Measurements from ENCODE around the gene SLC16A1.

The SLC16A1 gene

DNA sequence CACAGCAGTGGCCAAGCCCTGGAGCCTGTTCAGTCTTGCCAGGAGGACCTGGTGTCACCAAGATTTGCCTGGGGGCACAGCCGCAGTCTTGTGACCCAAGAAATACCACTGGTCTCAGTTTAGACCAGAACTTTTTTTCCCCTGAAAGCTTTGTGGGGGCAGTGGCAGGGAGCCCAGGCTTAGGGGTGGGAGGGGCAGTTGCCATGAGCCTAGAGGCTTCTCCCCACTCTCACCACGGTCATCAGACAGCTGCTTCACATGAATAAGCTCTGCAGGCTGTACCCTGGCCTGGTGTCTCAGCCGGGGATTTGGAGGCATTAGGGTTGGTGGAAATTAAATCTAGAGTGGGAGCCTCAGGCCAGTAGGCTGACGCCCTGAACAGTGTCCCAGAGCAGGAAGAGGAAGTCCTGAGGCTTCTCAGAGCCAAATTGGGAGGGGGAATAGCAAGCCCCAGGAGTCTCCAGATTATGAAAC lies 73.7 kb downstream of the SLC16A1 start:
- no peak for DNase-seq (ENCODE audit: low read depth in 2 of 2)

DNA sequence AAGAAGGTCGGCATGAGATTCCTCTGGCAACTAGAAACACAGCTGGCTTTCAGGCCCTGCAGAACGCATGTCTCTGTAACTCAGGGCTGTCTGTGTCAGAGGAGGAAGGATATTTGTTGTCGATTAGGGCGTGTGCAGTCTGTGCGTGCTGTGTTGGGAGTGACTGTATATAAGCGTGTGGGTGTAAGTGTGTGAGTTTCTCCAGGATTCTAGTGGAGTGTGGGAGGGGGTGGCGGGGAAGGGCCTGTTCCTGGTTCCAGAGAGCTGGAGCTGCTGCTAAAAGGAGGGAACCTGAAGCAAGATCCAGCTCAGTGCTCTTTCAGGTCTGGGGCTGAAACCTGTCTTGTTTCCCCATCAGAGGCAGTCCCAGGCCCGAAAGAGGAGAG lies 74.3 kb downstream of the SLC16A1 start:
- no peak for DNase-seq (ENCODE audit: low read depth in 2 of 2)

DNA sequence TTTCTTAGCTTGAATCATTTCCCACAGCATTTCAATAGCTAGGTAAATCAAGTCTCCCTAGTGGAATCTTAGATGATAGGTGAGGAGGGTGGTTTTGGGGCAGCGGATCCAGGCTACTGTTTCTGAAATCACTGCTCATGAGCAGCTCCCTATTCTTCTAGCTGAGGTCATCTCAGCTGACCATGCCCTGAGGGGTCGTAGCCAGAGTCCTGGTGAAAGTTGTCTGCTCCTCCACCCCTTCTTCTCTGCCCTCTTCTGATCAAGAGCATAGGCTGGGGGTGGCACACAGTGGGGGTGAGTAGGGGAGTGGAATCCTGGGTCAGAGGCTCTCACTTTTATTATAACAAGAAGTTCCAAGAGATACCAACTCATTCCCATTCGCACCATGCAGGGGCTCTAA lies 76.2 kb downstream of the SLC16A1 start:
- DNase-seq (ENCODE audit: low read depth in 2 of 2) = no peak

DNA sequence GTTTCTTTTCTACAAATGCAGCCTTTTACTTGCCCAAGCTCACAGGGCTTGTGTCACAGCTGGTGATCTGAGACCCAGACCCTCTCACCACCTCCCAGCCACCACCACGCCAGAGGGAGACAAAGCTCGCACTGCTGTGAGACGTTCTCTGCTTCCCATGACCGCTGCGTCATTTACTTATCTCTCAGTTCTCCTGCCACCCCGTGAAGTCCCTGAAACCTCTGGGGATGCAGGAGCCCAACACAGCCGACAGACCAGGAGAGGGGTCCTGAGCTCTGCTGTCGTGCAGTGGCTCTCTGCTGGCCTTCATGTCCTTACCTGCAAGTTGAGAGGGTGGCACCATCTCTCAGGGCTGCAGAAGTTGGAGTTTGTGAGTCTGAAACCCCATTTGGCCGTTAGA lies 77.7 kb downstream of the SLC16A1 start:
- DNase-seq (ENCODE audit: low read depth in 2 of 2) = no peak

DNA sequence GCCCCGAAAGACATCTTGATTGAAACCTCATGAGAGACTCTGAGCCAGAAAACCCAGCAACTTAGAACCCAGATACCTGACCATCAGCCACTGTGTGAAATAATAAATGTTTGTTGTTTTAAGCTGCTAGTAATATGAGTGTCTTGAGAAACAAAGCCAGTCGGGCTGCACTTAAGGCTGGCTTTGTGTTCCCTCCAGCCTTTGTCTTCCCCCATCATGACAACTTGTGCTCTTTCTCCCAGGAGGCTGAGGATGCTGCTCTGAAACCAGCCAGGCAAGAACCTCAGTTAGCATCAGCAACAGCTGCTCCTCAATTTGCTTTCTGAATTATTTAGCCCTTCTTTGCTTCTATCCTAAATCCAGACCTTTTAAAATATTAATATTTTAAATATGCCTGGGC lies 78.2 kb downstream of the SLC16A1 start:
- DNase-seq (ENCODE audit: low read depth in 2 of 2) = no peak

DNA sequence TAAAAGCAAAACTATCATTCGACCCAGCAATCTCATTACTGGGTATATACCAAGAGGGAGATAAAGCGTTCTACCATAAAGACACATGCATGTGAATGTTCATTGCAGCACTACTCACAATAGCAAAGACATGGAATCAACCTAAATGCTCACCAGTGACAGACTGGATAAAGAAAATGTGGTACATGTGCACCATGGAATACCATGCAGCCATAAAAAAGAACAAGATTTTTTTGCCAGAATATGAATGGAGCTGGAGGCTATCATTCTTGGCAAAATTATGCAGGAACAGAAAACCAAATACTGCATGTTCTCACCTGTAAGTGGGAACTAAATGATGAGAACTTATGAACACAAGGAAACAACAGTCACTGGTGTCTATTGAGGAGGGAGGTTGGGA lies 79.7 kb downstream of the SLC16A1 start:
- no peak for DNase-seq (ENCODE audit: low read depth in 2 of 2)

DNA sequence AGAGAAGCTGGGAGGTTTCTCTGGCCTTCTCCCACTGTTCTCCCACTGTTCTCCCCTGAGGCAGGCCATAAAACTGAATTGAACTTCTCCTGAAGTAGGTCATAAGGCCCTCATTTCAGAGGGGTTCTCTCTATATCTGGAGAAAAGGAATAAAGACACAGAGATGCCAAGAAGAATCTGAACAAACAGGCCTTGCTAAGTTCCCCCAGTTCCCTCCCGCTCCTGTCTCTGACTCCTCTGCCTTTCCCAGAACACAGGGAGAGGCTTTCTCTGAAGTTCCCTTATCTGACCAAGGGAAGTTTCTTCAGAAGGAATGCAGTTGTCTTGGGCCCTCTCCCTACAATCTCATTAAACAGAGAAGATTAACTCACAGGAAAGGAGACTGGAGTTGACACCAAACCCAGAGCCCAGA lies 83.4 kb downstream of the SLC16A1 start:
- DNase-seq (ENCODE audit: low read depth in 2 of 2) = no peak

DNA sequence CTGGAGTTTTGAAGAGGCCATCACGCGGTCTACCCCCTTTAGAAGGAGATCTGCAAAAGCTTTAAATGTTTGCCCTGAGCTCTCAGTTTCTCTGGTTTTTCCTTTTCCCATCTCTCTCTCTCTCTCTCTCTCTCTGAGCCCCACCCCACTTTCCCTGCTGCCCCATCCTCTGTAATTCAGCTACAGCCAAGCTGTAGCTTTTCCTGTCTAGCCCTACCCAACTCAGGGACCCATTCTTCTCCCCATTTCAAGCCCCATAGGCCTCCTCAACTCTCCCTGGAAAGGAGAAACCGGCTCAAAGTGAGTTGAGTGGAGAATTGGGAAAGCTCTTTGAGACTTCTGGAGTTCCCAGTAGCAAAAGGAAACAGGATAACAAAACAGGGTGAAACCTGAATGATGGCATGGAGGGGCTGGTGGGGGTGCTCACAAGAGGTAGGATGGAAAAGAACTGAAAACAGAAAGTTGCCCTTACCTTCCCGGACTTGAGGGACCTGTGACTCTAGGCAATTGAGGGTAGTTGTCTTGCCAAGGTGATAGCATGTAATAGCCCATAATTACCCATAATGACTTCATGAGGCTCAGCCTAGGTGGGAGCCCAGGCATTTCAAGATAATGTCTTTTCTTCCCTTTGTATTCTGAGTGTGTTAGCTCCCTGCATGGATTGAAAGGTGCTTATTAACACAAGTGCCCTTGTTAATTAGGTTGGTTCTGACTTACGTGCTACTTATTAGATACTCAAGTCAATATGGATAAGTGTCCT lies 84.9 kb downstream of the SLC16A1 start:
- no peak for DNase-seq (ENCODE audit: low read depth in 2 of 2)

DNA sequence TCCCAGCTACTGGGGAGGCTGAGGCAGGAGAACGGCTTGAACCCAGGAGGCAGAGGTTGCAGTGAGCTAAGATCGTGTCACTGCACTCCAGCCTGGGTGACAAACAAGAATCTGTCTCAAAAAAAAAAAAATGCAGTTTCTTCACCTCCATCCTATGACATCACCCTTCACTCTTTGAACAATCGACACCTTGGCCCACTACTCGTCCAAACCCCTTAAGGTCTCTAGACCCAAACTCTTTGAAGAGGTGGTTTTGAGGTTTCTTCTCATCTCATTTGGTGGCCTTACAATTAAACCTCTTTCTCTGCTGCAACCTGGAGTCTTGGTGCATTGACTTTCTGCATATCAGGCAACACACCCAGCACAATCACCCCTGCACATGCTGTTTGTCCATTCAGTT lies 86.1 kb downstream of the SLC16A1 start:
- no peak for DNase-seq (ENCODE audit: low read depth in 2 of 2)

DNA sequence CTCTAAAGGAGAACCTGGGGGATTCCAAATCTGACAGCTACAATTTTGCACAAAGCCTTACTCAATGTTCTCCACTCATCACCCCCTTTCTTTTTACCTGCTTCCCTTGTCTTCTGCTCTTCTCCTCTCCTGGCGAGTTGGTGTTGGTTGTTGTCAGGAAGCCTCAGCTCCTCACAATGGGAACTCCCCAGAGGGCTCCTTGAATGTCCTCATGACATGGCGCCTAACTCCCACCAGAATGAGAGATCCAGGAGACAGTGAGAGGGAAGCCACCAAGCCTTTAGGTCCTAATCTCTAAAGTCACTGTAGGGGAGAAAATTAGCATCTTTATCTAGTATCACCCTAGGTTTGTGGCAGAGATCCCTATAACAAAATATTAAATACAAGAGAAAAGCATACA lies 87.8 kb downstream of the SLC16A1 start:
- DNase-seq (ENCODE audit: low read depth in 2 of 2) = no peak

DNA sequence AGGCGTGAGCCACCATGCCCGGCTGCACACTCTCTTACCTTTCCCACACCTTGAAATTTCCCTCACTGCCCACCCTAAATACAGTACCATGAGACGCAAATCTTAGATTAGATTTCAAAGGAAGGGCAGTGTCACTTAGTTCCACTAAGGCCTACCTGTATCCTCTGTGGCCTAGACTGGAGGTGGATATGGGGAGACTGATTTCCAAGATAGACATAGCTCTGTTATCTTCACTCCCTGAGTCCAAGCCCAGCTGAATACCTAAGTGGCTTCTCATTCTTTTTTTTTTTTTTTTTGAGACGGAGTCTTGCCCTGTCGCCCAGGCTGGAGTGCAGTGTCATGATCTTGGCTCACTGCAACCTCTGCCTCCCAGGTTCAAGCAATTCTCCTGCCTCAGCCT lies 89.0 kb downstream of the SLC16A1 start:
- DNase-seq (ENCODE audit: low read depth in 2 of 2) = no peak

DNA sequence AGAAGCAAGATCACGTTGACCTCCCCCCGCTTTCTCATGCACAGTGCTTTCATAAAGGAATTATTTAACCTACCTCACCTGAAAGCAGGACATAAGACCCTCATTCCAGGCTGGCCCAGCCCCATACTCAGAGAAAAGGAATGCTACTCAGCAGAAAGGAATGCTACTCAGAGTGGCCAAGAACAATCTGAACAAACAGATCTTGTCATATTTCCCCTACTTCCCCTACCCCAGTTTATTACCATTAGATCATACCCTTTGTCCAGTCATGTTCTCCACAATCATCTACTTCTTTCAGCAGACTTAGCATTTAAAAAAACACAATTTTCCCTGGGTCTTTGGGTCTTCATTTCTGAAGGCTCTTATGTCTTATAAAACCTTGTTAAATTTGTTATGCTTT lies 89.8 kb downstream of the SLC16A1 start:
- DNase-seq (ENCODE audit: low read depth in 2 of 2) = no peak

DNA sequence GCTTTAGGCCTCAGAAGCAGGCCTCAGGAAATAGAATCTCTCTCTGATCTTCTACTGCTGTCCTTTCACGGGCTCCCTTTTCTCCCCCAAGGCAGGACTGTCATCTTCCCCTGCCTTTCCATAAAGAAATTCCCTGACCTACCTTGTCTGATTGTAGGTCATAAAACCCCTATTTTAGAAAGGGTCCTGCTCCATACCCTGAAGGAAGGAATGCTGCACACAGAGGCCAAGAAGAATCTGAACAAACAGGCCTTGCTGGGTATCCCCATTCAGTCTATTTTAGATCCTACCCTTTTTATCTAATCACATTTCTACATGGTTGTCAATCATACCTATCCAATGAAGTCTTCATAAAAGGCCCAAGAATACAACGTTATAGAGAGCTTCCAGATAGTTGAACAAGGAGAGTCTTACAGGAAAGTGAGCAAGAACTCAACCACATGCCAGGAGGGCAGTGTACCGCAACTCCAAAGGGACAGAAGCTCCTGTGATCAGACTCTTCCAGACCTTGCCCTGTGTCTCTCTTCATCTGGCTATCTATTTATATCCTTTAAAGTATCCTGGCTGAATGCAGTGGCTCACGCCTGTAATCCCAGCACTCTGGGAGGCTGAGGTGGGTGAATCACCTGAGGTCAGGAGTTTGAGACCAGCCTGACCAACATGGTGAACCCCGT lies 93.1 kb downstream of the SLC16A1 start:
- no peak for DNase-seq (ENCODE audit: low read depth in 2 of 2)

Measured in activated CD4-positive, alpha-beta T cell treated with anti-CD3 and anti-CD28 coated beads for 24 hours (primary cell).